ENCODE results near the gene ARL8B. TPM values are rescaled to one million over a fixed set of nuclear protein-coding genes. Genes with fewer than 3 reads are reported as not detected.
A peak's percentile ranks its signal among the peaks of the same experiment; 100 is the strongest.

ARL8B gene
- total and polyA plus RNA-seq, 3 donors from 2014 or later: 50.1 to 60.4 (median 54.5) TPM

GRCh38 chr3:5087209-5087608 lies 34.9 kb upstream of the ARL8B start:
- Histone ChIP-seq H3K27me3 (no peaks in the 10 kb centered on the region), H3K4me1 (no peaks in the 10 kb centered on the region), H3K4me3 (no peak overlapping the region), H3K27ac (no peak overlapping the region), H3K9me3 (no peaks in the 10 kb centered on the region), H3K36me3 (ENCODE audit: low read depth, missing control alignments) (no peaks in the 10 kb centered on the region)
- DNase-seq: no peak
- intact Hi-C loops (cut with DNase I; ENCODE audit: low total_unique reads): no loop called here
- TF ChIP-seq POLR2A (IDR thresholded peaks at IDR 0.05): no peak
- no peak for TF ChIP-seq CTCF (IDR thresholded peaks at IDR 0.05)
- WGBS, 2 donors: 76 to 78% methylated on average over 4 of the region's 4 CpGs

- no peak overlapping the region for H3K27ac ChIP-seq
- 84 to 97% methylated on average over 4 to 5 of the region's 5 CpGs for WGBS, 2 donors
- no peak for DNase-seq
- intact Hi-C loops (cut with DNase I; ENCODE audit: low total_unique reads): no loop called here
- no peaks in the 10 kb centered on the region for H3K4me1 ChIP-seq
- no peaks in the 10 kb centered on the region for H3K36me3 ChIP-seq (ENCODE audit: low read depth, missing control alignments)
- TF ChIP-seq CTCF (IDR thresholded peaks at IDR 0.05) (no peak), POLR2A (IDR thresholded peaks at IDR 0.05) (no peak)
- no peaks in the 10 kb centered on the region for H3K9me3 ChIP-seq
- H3K27me3 ChIP-seq: no peaks in the 10 kb centered on the region
- H3K4me3 ChIP-seq: no peak overlapping the region
Measured at GRCh38 chr3:5090197-5090596, 31.9 kb upstream of the ARL8B start.

GRCh38 chr3:5092018-5092417 lies 30.1 kb upstream of the ARL8B start:
- no peak for DNase-seq
- intact Hi-C loops (cut with DNase I; ENCODE audit: low total_unique reads): no loop called here
- no peaks in the 10 kb centered on the region for H3K27me3 ChIP-seq
- H3K36me3 ChIP-seq (ENCODE audit: low read depth, missing control alignments): no peaks in the 10 kb centered on the region
- 78 to 83% methylated on average over 1 of the region's 1 CpG for WGBS, 2 donors
- TF ChIP-seq CTCF (IDR thresholded peaks at IDR 0.05): no peak
- TF ChIP-seq POLR2A (IDR thresholded peaks at IDR 0.05): no peak
- no peak overlapping the region for H3K27ac ChIP-seq
- no peak overlapping the region for H3K4me3 ChIP-seq
- H3K9me3 ChIP-seq: no peaks in the 10 kb centered on the region
- peaks cover 9% of the 10 kb centered on the region for H3K4me1 ChIP-seq

- Histone ChIP-seq H3K27ac (no peak overlapping the region), H3K27me3 (no peaks in the 10 kb centered on the region), H3K4me1 (peaks cover 9% of the 10 kb centered on the region), H3K36me3 (ENCODE audit: low read depth, missing control alignments) (no peaks in the 10 kb centered on the region), H3K9me3 (no peaks in the 10 kb centered on the region), H3K4me3 (no peak overlapping the region)
- TF ChIP-seq CTCF (IDR thresholded peaks at IDR 0.05) (no peak), POLR2A (IDR thresholded peaks at IDR 0.05) (no peak)
- 69 to 75% methylated on average over 2 of the region's 2 CpGs for WGBS, 2 donors
- intact Hi-C loops (cut with DNase I; ENCODE audit: low total_unique reads): no loop called here
- no peak for DNase-seq
Measured at GRCh38 chr3:5093731-5094130, 28.4 kb upstream of the ARL8B start.

- peak overlapping the region; percentile 24 to 32 for H3K4me3 ChIP-seq
- H3K36me3 ChIP-seq (ENCODE audit: low read depth, missing control alignments): no peaks in the 10 kb centered on the region
- TF ChIP-seq POLR2A (IDR thresholded peaks at IDR 0.05) (no peak), CTCF (IDR thresholded peaks at IDR 0.05) (no peak)
- intact Hi-C loops (cut with DNase I; ENCODE audit: low total_unique reads): loop anchor here (5.0 kb wide), 1 partner anchor 199 kb away; no protein-coding TSS in a partner anchor
- H3K27me3 ChIP-seq: no peaks in the 10 kb centered on the region
- no peaks in the 10 kb centered on the region for H3K9me3 ChIP-seq
- peak; percentile 26 for DNase-seq
- peaks cover 9% of the 10 kb centered on the region for H3K4me1 ChIP-seq
- H3K27ac ChIP-seq: no peak overlapping the region
- 3% methylated on average over 11 to 27 of the region's 34 CpGs for WGBS, 2 donors
Measured at GRCh38 chr3:5095886-5096285, 26.2 kb upstream of the ARL8B start.

Data from testis (tissue), 3 donors.